Psoas muscle (tissue), 8 donors: ENCODE measurements around the gene CSNK1G1. TPM values are rescaled to one million over a fixed set of nuclear protein-coding genes. Genes with fewer than 3 reads are reported as not detected.
A peak's percentile ranks its signal among the peaks of the same experiment; 100 is the strongest.

ENCODE experiments used
- ATAC-seq, 4 donors: fragments of 200-7000 bp; cut with Tn5 transposase; one replicate each; pipeline ENCODE4 v1.9.1; 2020; ENCODE audit warnings: moderate library complexity in 3 of 4, mild to moderate bottlenecking in 2 of 4
- DNase-seq, 2 donors: peaks; one replicate each; pipeline ENCODE4 v3.0.0-alpha.2; 2020
- H3K27ac ChIP-seq: fragments of 200-600 bp; one replicate; pipeline ENCODE4 v1.8.0; 2022
- H3K27me3 ChIP-seq, 3 donors: fragments of 200-600 bp in 1 of 3; one replicate each; pipeline versions ENCODE4 v1.6.1 to v1.8.0; 2013 to 2022; ENCODE audit warnings: low read length in 2 of 3, mild to moderate bottlenecking in 2 of 3, moderate library complexity in 1 of 3; ENCODE audit not compliant: insufficient read depth in 3 of 3
- H3K36me3 ChIP-seq, 2 donors: fragments of 200-600 bp in 1 of 2; one replicate each; pipeline versions ENCODE4 v1.6.1 to v1.8.0; 2013 to 2022; ENCODE audit warnings: low read depth in 1 of 2, mild to moderate bottlenecking in 1 of 2, moderate library complexity in 1 of 2; ENCODE audit not compliant: insufficient read depth in 1 of 2
- H3K4me1 ChIP-seq: fragments of 200-600 bp; one replicate; pipeline ENCODE4 v1.8.0; 2022
- H3K4me3 ChIP-seq: fragments of 200-600 bp; one replicate; pipeline ENCODE4 v1.8.0; 2022; ENCODE audit warnings: mild to moderate bottlenecking
- H3K9me3 ChIP-seq: fragments of 200-600 bp; one replicate; pipeline ENCODE4 v1.8.0; 2022
- WGBS, 3 donors: extraction: QIAGEN DNeasy Blood & Tissue Kit; methylation state at CpG; one replicate each; pipeline versions ENCODE4 v1.1.6 to v1.1.7; 2013; 5-methylcytosine and 5-hydroxymethylcytosine counted together
- intact Hi-C, 2 donors: fragments of 100-400 bp; cut with DNase I; formaldehyde crosslinking; loops; one replicate each; pipeline versions ENCODE4 v1.11.0 to v1.14.2; 2022
- polyA plus RNA-seq, 3 donors: library from polyadenylated mRNA; stranded (reverse); fragments of 200-250 nt; gene quantifications; one replicate each; pipeline ENCODE4 v1.2.3, GENCODE V29; 2013
- total RNA-seq, 4 donors: library from RNA; stranded (reverse); fragmentation: NEBNext Ultra II Directional in 2 of 4; extraction: Animal tissue kit (Norgen Biotek cat#: 25700) in 2 of 4; gene quantifications; one replicate each; pipeline versions ENCODE4 v1.2.1 to v1.2.4, GENCODE V29; 2021 to 2023
- TF ChIP-seq, protein P1 (sequence below): fragments of 200-600 bp; IDR thresholded peaks from one replicate; pipeline ENCODE4 v1.8.0; 2022; ENCODE audit warnings: antibody characterized with exemption
- donor health status: healthy with polysubstance abuse.
- donor health status: DM: no; HTN: no; CAD: no; lungs with moderate emphysema.
- donor health status: Bipolar disorder and iron deficiency.
- donor health status: healthy.
- donor health status: DM: yes; HTN: yes; CAD: no.
- donor health status: DM: no; HTN: no; CAD: no.
- donor health status: DM: no; HTN: no; CAD: no.
- donor health status: DM: yes; HTN: yes; CAD: no.

CSNK1G1 gene
- total and polyA plus RNA-seq, 7 donors, result 1.9 to 9.6 (median 7.1) TPM

DNA sequence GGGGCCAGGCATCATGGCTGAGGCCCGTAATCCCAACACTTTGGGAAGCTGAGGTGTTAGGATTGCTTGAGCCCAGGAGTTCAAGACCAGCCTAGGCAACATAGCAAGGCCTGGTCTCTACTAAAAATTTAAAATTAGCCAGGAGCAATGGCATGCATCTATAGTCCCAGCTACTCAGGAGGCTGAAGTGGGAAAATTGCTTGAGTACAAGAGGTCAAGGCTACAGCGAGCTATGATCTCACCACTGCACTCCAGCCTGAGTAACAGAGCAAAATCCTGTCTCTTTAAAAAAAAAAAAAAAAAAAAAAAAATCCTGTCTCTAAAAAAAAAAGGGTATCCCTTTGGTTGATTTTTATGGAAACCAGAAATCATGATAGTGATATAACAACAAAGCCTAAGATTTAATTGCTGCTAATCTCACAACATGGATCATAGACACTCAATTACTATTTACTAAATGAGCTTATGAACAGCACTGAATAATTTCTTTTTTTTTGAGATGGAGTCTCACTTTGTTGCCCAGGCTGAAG, 13.2 kb upstream of the CSNK1G1 start:
- Histone ChIP-seq H3K9me3 (no peaks in the 10 kb centered on the region), H3K27me3 (no peaks in the 10 kb centered on the region), H3K4me1 (no peaks in the 10 kb centered on the region), H3K36me3 (no peaks in the 10 kb centered on the region), H3K4me3 (no peak overlapping the region), H3K27ac (no peak overlapping the region)
- DNase-seq (no peak), ATAC-seq (no peak)
- intact Hi-C loops, result no loop called here
- 78 to 90% (median 80%) methylated on average over 2 of the region's 2 CpGs for WGBS, 3 donors
- TF ChIP-seq, protein P1, sequence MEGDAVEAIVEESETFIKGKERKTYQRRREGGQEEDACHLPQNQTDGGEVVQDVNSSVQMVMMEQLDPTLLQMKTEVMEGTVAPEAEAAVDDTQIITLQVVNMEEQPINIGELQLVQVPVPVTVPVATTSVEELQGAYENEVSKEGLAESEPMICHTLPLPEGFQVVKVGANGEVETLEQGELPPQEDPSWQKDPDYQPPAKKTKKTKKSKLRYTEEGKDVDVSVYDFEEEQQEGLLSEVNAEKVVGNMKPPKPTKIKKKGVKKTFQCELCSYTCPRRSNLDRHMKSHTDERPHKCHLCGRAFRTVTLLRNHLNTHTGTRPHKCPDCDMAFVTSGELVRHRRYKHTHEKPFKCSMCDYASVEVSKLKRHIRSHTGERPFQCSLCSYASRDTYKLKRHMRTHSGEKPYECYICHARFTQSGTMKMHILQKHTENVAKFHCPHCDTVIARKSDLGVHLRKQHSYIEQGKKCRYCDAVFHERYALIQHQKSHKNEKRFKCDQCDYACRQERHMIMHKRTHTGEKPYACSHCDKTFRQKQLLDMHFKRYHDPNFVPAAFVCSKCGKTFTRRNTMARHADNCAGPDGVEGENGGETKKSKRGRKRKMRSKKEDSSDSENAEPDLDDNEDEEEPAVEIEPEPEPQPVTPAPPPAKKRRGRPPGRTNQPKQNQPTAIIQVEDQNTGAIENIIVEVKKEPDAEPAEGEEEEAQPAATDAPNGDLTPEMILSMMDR, result no peak

DNA sequence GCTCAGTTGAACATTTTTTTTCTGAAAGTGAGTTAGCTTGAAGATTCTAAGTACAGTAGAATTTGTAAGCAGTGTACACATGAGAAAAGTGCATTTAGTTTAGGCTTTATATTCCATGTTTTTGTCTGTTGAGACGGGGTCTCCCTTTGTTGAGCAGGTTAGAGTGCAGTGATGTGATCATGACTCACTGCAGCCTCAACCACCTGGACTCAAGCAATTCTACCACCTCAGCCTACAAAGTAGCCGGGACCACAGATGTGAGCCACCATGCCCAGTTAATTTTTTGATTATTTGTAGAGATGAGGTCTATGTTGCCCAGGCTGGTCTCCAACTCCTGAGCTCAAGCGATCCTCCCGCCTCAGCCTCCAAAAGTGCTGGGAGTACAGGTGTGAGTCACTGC, 5.3 kb upstream of the CSNK1G1 start:
- peaks cover 4% of the 10 kb centered on the region for H3K4me1 ChIP-seq
- DNase-seq, result no peak
- no peak overlapping the region for H3K4me3 ChIP-seq
- ATAC-seq, result no peak
- TF ChIP-seq, protein P1, result no peak
- no peak overlapping the region for H3K27ac ChIP-seq
- H3K27me3 ChIP-seq, result no peaks in the 10 kb centered on the region
- H3K36me3 ChIP-seq, result no peaks in the 10 kb centered on the region
- intact Hi-C loops, result no loop called here
- H3K9me3 ChIP-seq, result no peaks in the 10 kb centered on the region
- 96 to 98% (median 96%) methylated on average over 4 of the region's 4 CpGs for WGBS, 3 donors

DNA sequence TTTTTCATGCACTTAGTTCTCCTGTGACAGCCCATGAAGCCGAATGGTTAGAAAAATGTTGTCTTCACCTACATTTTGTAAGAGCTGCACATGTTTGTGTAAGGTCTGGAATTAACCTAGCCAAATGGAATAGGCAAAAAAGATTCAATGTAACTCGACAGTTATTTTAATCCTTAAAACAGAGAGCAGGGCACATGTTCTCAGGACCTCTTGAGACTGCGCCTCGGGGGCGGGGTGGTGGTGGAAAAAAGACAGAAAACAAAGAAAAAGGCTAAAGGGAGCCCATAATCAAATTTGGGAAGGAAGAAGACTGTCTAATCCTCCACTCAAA, 702 bp upstream of the CSNK1G1 start:
- no peaks in the 10 kb centered on the region for H3K27me3 ChIP-seq
- H3K36me3 ChIP-seq, result no peaks in the 10 kb centered on the region
- TF ChIP-seq, protein P1, result no peak
- DNase-seq (no peak), ATAC-seq (no peak)
- 45 to 54% (median 50%) methylated on average over 5 of the region's 5 CpGs for WGBS, 3 donors
- no peaks in the 10 kb centered on the region for H3K9me3 ChIP-seq
- intact Hi-C loops, result loop anchor here (5.0 kb wide), 2 partner anchors 149 to 194 kb away; partner anchors contain the start of gene PPIB (in 2 of the 2)
- H3K4me1 ChIP-seq, result peaks cover 12% of the 10 kb centered on the region
- H3K4me3 ChIP-seq, result peak overlapping the region; percentile 80
- H3K27ac ChIP-seq, result peak overlapping the region; percentile 56

DNA sequence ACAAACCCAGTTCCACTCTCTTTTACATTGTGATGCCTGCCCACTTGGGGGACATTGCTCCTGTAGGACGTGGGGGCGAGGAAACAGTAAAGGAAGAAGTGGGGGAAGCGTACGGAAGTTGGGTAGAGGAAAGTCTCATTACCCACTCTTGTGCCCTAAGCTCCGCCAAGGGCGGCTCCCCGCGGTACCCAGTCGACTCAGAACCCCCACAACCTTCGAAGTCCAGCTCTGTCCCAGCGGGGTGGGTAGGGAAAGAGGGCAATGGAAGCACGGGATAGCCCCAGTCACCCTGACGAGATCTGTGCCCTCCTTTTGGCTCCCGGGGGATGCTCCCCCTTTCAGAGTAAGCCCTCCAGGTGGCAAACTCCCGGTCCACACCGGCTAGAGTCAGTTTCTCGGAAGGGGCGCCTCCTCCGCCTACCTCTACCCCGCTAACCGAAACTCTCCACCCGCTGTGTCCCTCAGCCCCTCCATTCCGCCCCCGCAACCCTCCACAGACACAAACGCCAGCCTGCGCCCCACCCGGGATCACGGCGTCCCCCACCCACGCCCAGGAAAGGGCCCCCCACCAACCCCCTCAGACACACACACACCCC, 527 bp downstream of the CSNK1G1 start:
- TF ChIP-seq, protein P1, result no peak

More for the DNA sequence above, 527 bp downstream of the CSNK1G1 start:
- ATAC-seq, result peak; percentile 16 to 50 (median 36)
- Histone ChIP-seq H3K27ac (peak overlapping the region; percentile 56), H3K4me1 (peaks cover 12% of the 10 kb centered on the region), H3K36me3 (no peaks in the 10 kb centered on the region), H3K4me3 (peak overlapping the region; percentile 80), H3K9me3 (no peaks in the 10 kb centered on the region), H3K27me3 (no peaks in the 10 kb centered on the region)
- peak in 1 of 2 donors; percentile 14 for DNase-seq
- intact Hi-C loops, result loop anchor here (5.0 kb wide), 2 partner anchors 148 to 193 kb away; partner anchors contain the start of gene PPIB (in 2 of the 2)
- WGBS, 3 donors, result 0 to 1% (median 0%) methylated on average over 28 to 30 of the region's 30 CpGs
